Stimulated activated CD8-positive, alpha-beta memory T cell treated with anti-CD3 and anti-CD28 coated beads, Interleukin-2, amount 100 ng/mL, for 48 hours (primary cell): ENCODE results near the gene LRRIQ1.

Experiments
- DNase-seq, 2 donors: peaks; one replicate each; pipeline ENCODE4 v3.0.0-alpha.2; 2020; ENCODE audit warnings: low read depth in 2 of 2

The LRRIQ1 gene

DNA sequence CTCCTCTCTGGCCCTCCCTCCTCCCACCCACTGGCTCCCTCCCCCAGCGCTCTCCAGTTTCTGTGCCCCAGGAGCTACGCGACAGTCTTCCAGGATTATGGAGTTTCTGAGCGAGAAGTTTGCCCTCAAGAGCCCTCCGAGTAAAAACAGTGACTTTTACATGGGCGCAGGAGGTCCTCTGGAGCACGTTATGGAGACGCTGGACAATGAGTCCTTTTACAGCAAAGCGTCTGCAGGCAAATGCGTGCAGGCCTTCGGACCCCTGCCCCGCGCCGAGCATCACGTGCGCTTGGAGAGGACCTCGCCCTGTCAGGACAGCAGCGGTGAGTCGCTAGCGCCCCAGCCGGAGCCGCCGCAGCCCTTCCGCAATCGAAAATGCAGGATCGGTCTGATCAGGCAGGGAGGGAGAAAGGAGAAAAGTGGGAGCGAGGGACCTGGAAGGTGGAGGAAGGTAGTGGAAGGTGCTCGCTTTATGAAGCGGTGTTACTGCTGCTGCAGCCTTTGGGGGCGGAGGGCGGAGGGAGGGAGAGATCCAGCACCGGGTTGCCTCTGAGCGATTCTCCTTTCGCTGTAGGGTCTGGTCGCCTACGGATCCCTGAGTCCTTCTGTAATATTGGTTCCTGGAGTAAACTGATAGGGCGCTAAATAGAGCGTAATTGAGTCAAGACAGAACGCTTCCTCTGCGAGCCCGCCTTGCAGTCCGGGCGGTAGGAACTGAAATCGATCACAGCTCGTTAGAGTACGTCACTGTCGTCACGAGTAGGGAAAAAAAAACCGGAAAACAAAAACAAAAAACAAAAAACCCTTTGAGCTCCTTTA, 244.2 kb downstream of the LRRIQ1 start, which contains the start of gene ALX1:
ALX1 (plus strand) TSS at position 56 of the 819 bp plus-strand sequence; CDS start at position 98, 42 bp downstream.
- no peak for DNase-seq

GRCh38 chr12:85280984-85281630, 245.0 kb downstream of the LRRIQ1 start:
- DNase-seq, result no peak

GRCh38 chr12:85281636-85282312, 245.6 kb downstream of the LRRIQ1 start:
- no peak for DNase-seq

DNA sequence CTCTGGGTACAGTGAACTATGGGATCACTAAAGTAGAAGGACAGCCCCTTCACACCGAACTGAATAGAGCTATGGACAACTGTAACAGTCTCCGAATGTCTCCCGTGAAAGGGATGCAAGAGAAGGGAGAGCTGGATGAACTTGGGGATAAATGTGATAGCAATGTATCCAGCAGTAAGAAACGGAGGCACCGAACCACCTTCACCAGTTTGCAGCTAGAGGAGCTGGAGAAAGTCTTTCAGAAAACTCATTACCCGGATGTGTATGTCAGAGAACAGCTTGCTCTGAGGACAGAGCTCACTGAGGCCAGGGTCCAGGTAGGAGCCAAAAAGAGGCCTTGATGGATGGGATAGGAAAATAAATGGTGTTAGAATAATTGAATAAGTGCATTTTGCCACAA, 247.4 kb downstream of the LRRIQ1 start:
- DNase-seq, result no peak
